SH-SY5Y (cell line): Measurements from ENCODE around the gene IGF1R.

ENCODE experiments used
- GATA2 ChIP-seq: IDR thresholded peaks from 2 replicates; pipeline ENCODE4 v1.6.1; 2011; ENCODE audit warnings: mild to moderate bottlenecking, low read depth, low read length
- GATA3 ChIP-seq: IDR thresholded peaks from 2 replicates; pipeline ENCODE4 v1.6.1; 2011; ENCODE audit warnings: low read depth, mild to moderate bottlenecking, low read length, moderate library complexity

Gene IGF1R

DNA sequence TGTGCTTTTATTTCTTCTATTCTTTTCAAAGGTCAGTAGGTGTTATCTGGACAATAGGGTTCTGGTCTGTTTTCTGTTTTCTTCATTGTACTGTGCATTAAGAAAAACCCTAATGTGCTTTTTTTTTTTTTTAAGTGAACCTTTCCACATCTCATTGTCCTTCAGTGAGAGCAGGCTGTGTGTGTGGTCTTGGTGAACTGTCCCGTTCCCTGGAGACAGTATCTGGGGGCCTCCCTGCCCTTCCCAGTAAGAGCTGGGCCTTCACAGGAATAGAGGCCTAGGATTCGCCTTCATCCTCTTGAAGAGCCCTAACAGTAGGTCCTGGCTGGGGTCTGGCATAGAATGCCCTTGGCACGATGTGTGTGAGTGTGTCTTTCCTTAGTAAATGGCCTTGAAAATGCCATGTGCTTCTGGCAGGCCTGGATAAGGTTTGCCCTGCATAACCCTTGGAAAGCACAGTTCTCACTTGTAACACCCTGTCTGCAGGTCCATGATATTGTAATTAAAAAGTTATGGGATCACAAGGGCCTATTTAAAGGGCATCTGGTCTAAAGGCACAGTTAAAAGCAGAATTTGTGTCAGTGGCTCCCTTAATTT is 81.2 kb downstream of the IGF1R start:
- TF ChIP-seq GATA2 (no peak), GATA3 (no peak)

DNA sequence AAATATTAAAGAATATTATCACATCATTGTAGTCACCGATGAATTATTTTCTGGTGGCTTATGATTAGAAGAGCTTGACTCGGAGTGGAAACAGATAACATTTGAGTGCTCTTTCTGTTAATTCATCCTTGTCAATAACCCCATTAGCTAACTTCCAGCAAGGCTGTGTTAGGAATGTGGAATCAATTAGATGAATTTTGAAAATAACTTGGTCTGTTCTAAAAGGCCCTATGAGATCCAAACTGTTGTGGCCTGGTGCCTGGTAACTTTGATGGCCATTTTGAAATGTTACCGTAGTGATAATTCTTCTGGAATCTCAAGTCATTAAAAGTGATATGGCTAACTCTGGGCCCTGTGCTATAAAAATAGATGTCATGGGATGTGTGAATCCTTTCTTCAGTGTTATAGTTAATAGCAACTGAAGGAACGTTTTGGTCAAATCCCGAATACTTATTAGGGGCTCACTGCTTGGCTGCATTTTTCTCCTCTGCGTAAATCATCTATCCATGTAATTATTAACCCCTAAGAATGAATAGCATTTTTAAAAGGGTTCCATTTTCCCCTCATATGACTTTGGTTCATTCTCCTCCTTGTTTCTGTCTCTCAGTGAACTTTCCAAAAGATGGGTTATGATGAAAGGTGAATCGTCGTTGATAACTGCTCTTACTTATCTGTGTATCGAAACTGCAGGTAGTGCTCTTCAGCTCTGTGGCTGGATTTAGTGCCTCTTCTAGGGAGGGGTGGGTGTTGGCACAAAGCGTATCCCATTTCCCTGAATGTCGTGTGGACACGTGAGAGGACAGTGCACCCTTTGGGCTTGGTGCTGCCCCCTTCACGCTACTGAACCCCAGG is 82.7 kb downstream of the IGF1R start:
- TF ChIP-seq GATA3: no peak
- no peak for TF ChIP-seq GATA2

DNA sequence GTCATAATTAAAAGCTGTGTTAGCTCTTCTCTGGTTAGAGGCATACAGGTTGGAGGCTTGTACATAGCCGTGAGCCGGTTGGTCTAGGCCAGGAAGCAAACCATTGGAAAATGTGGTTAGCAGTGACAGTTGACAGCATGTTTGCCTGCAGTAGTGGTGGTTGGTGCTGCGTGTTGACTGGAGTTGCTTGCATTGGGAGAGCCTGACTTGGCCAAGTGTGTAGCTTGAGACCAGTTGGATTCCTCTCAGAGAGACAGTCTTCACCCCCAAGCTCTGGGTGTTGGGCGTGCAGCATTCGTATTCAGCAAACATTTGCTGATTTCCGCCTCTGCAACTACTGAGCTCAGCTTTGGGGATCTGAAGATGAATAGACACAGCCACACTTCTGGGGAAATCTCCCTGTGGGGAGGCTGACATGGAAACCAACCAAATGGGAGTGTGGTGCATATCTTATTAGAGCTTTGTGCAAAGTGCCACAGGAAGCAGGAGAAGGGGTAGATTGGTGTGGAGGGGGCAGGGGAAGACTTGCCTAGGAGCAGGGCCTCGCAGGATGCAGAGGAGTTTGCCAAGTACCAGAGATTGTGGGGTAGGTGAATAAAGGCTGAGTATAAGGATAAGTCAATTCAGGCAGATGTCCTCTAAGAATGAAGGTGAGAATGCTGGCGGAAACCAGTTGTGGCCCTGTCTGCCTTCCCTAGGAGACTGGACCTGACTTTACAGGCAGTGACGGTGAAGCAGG is 83.5 kb downstream of the IGF1R start:
- TF ChIP-seq GATA3 (no peak), GATA2 (no peak)

DNA sequence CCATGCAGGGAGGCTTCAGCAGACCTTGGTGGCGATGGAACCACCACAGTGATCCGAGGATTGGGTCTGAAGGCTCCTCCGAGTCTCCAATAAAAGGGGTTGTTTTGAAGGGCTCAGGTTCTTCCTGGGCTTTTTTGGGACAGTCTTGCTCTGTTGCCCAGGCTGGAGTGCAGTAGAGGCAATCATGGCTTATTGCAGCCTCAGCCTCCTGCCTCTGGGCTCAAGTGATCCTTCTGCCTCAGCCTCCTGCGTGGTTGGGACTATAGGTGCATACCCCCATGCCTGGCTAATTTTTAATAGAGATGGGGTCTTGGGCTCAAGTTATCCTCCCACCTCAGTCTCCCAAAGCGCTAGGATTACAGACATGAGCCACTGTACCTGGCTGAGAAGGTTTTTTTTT is 84.8 kb downstream of the IGF1R start:
- no peak for TF ChIP-seq GATA3
- TF ChIP-seq GATA2: no peak

DNA sequence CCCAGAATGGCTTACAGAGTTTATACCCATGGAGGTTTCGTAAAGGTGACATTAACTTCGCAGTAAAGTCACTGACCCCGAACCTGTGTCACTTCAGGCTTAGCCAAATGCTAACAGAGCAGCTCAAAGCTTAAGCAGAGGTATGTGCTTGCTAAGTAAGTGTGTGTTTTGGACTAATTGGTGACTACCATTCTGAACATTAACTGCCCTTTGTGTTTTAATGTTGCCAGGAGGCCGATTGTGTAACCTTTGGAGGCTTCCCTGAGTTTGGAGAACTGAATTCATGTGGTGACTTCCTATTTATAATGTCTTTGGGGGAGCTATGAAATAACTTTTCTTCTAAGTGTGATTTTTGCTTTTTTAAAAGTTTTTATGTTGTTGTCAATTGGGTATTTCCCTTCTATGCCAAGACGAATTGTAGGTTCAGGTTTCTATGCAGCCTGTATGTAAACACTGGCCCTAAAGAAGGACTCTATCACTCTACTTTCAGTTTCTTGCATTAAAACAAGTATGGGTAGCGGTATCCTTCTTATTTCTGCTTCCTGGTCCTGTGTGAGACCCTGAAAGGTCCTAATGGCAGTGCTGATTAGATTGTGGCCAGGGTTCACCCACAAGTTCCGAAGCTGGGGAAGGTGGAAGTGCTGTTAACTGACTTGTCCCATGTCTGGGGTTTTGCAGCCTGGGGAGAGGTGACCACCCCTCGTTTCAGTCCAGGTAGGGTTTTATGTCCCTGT is 86.3 kb downstream of the IGF1R start:
- TF ChIP-seq GATA2 (no peak), GATA3 (no peak)

DNA sequence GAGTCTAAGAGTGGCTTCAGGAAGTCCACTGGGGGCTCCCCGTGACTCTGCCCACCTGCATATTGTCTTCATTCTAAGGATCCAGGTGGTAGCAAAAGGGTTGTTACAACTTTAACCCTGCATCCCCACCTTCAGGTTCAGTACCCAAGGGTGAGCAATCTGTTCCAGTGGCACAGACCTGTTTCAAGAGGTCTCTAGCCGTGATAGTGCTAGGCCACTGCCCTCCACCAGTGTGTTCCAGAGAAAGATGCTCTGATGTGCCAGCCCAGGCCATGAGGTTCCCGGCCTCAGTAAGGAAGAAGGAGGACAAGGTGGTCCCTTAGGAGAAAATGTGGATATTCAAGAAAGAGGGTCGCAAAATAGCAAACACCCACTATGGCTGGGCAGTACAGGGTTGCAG is 87.0 kb downstream of the IGF1R start:
- TF ChIP-seq GATA2: no peak
- no peak for TF ChIP-seq GATA3

DNA sequence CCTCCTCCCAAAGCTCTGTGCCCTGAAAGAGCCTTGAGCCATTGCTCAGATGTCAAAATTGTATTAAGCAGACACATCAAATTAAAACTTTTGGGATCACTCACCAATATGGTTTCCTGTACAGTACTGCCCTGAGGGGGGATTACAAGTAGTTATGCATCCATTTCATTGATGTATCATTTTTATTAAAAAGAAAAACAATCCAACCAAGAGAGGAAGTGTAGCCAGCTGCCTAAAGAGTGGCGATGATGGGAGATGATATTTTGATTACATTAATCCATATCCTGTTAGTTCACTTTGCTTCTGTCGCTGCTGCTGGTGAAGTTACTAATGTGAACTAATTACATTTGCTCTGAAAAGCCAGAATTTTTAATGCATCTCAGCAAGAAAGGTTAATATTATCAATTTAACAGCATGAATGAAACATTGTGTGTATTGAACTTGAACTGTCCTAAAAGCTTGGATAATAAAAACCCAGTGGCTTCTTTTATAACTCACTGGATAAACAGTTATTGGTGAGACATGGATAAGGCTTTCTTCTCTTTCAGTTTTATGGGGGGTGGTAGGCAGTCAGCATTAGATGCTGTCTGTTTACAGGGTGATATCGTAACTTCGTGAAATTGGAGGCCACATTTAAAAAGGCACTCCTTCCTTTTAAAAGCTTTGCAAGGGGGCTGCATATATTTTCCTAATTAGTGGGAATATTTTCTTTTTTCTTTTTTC is 87.7 kb downstream of the IGF1R start:
- TF ChIP-seq GATA2: peak; percentile 37; the same call in 1 of the 2 replicates
- TF ChIP-seq GATA3: peak; percentile 61

DNA sequence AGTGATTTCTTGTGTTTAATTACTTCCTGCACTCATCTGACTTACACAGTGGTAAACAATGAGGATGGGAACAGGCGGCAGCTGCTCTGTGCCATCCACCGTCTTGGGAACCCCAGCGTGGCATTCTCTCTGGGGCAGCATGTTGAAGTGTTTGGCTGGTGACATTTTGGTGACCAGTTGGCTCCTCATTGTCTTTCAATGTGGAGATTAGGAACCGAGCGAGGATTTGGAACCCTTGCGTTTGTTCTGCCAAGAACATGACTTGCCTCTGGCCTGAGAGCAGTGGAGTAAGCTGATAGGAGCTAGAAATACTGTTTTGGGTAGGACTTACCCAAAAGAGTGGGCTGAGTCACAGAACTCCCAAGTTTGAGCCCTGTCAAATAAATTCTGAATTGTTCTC is 88.8 kb downstream of the IGF1R start:
- TF ChIP-seq GATA2 (no peak), GATA3 (no peak)

DNA sequence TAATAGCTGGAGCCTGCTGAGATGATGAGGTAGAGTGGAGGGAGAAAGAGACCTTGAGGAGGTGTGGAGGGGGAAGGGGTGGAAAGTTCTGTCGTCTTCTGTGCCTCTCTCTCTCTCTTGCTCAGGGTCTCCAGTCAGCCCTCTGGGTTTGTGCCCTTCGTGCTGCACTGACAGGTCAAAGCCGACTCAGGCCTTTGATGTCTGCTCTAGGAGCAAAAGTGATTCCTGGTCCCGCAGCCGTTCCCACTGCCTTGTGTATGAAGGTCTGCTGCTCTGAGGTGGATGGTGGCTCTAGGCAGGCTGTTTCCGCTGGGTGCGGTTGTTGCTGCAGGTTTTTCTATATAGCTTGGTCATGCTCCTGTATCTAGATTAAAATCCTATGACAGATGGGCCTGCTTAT is 89.4 kb downstream of the IGF1R start:
- TF ChIP-seq GATA3 (no peak), GATA2 (no peak)

DNA sequence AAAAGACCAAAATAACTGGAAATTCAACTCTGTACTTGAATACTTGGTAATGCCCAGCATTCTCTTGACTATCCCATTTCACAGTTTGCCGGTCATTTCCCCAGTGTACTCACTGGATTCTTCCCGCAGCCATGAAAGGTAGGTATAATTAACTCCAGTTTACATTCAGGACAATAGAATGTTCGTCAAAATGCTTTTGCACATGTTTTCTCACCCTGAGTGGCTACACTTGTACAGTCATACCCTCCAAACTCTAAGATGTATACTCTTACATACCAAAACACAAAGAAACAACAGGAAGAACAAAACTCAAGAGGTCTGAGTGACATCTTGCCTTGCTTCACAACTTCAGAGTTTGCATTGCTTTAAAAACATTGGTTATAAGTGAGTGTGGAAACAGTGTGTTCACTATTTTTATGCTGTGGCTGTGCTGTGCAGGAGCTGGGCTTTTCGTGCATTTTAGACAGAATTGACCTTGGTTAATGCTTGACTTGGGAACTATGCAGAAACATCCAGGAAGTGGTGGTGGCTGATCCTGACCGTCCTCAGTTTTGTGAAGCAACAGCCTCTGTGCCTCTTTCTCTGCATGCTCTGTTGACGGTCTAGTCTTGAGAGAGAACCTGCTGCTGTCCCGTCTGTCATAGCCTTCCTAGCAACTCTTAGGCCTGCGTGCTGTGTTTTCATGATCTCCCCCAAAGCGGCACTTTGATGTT is 90.5 kb downstream of the IGF1R start:
- TF ChIP-seq GATA3: no peak
- TF ChIP-seq GATA2: no peak

DNA sequence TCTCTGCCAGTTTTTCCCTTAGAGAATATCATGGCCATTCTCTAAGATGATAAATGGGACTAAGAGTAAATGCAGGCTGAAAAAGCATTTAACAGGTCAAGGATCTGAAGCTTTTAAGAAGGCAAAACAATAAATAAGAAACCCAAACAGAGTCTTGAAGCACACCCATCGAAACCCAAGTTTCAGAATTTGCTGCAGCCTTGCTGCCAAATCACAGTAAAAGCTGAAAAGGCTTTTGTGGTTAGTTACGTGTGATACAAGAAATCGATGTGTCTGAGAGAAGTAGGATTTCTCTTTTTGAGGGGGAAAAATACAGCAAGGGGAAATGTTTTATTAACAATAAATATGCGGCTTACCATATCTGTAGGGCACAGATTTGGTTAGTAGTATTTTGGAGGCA is 92.0 kb downstream of the IGF1R start:
- no peak for TF ChIP-seq GATA3
- no peak for TF ChIP-seq GATA2

DNA sequence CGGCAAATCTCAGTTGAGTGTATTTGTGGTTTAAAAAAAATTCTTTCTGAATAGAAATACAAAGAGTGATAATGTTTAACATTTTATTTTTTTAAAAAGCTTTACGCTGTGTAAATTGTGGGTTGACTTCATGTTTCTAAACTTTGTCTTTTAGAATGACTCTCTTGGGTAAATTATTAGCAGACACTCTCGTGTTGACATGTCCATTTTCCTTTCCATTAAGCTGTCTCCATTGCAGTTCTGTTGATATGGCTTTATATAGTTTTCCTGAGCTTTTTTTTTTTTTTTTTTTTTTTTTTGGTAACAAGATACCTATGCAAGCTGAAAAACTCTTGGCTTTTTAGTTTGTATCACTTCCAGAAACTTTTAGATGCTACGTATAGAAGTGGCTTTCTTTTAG is 92.6 kb downstream of the IGF1R start:
- TF ChIP-seq GATA2: no peak
- no peak for TF ChIP-seq GATA3

DNA sequence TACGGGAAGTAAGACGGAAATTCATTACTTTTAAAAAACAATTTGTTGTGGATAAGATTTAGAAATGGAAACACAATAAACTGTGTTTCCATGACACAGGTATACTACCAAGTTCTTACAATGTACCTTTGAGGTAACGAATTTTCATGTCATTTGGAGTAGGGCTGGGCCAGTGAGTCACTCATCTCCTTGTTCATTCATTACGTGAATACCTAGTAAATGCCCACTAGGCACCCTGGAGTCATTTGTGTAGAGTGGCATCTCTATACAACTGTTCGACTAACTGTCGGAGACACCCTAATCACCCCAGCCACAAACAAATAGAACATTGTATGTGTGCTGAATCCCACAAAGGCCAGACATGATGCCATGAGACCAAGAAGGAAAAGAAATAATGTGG is 94.8 kb downstream of the IGF1R start:
- no peak for TF ChIP-seq GATA3
- TF ChIP-seq GATA2: no peak
